NCI-H146 treated with DMSO at 0.1 percent for 48 hours (cell line): ENCODE data around the gene SYT15B.
"Not testable (repeated sequence)": the region's sequence is repeated elsewhere in the genome, so short reads cannot be mapped to it uniquely, and the experiment has no call there.

Experiments
- DNase-seq: peaks from one replicate; lab custom pipeline; 2025; ENCODE audit not compliant: unreplicated experiment; lab: John Stamatoyannopoulos, UW

Gene SYT15B

GRCh38 chr10:47730911-47731310 lies 32.5 kb downstream of the SYT15B start:
- not testable (repeated sequence) for DNase-seq

- DNase-seq, result not testable (repeated sequence)
Observed at GRCh38 chr10:47725740-47726139, 37.7 kb downstream of the SYT15B start.

- DNase-seq, result not testable (repeated sequence)
Observed at GRCh38 chr10:47725047-47725446, 38.3 kb downstream of the SYT15B start.

GRCh38 chr10:47724119-47724518 lies 39.3 kb downstream of the SYT15B start:
- DNase-seq, result not testable (repeated sequence)

GRCh38 chr10:47723362-47723761 lies 40.0 kb downstream of the SYT15B start:
- DNase-seq, result not testable (repeated sequence)

- DNase-seq, result not testable (repeated sequence)
Observed at GRCh38 chr10:47717011-47717769, 46.2 kb downstream of the SYT15B start.
